ENCODE measurements around the gene PTCD2.

Gene PTCD2

GRCh38 chr5:72346398-72346797 lies 26.2 kb downstream of the PTCD2 start:
- DNase-seq (ENCODE audit: low read depth): no peak

GRCh38 chr5:72347801-72348308 lies 27.7 kb downstream of the PTCD2 start:
- DNase-seq (ENCODE audit: low read depth): no peak

DNA sequence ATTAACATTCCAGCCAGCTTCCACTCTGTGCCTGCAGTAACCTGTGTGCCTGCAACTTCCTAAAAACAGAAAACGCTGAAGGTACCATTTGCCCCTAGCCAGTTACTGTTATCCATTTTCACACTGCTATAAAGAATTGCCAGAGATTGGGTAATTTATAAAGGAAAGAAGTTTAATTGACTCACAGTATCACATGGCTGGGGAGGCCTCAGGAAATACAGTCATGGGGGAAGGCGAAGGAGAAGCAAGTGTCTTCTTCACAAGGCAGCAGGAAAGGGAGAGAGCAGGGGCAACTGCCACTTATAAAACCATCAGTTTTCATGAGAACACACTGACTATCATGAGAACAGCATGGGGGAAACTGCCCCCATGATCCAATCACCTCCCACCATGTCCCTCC lies 31.2 kb downstream of the PTCD2 start:
- DNase-seq (ENCODE audit: low read depth): no peak

GRCh38 chr5:72352616-72353015 lies 32.4 kb downstream of the PTCD2 start:
- DNase-seq (ENCODE audit: low read depth): no peak

- DNase-seq (ENCODE audit: low read depth): no peak
Observed at GRCh38 chr5:72353046-72353445, 32.9 kb downstream of the PTCD2 start.

GRCh38 chr5:72355706-72356299 lies 35.6 kb downstream of the PTCD2 start:
- no peak for DNase-seq (ENCODE audit: low read depth)

GRCh38 chr5:72356361-72356760 lies 36.2 kb downstream of the PTCD2 start:
- DNase-seq (ENCODE audit: low read depth): no peak

GRCh38 chr5:72358925-72359324 lies 38.8 kb downstream of the PTCD2 start:
- DNase-seq (ENCODE audit: low read depth): no peak

- DNase-seq (ENCODE audit: low read depth): no peak
Observed at GRCh38 chr5:72359886-72360285, 39.7 kb downstream of the PTCD2 start.

DNA sequence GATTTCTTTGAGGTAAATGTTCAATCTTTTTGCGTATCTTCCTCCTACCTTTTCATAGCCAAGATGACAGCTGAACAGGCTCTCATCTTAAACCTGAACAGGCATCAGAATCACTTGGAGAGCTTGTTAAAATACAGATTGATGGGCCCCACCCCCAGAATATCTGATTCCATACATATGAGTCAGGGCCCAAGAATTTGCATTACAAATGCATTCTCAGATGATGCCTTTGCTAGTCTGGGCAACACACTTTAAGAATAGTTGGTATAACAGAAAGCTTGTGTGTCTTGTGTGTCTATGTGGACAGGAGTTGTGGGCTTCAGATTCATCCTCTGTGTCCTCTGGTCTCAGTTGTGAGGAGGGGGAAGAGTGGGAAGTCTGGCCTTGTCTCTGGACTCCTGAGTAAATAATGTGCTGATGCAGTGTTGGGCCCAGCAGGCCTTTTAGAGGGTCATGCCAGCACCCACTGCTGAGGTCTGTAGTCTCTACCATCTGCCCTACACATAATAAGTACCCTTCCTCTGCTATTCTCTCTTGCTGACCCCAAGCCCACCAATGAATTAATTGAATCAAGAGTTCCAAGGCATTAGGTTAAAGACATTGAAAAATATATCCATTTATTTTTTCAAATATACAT lies 43.1 kb downstream of the PTCD2 start:
- no peak for DNase-seq (ENCODE audit: low read depth)

- no peak for DNase-seq (ENCODE audit: low read depth)
Observed at GRCh38 chr5:72364171-72364570, 44.0 kb downstream of the PTCD2 start.

- DNase-seq (ENCODE audit: low read depth): no peak
Observed at GRCh38 chr5:72364951-72365350, 44.8 kb downstream of the PTCD2 start.

- DNase-seq (ENCODE audit: low read depth): no peak
Observed at GRCh38 chr5:72366324-72366976, 46.3 kb downstream of the PTCD2 start.

DNA sequence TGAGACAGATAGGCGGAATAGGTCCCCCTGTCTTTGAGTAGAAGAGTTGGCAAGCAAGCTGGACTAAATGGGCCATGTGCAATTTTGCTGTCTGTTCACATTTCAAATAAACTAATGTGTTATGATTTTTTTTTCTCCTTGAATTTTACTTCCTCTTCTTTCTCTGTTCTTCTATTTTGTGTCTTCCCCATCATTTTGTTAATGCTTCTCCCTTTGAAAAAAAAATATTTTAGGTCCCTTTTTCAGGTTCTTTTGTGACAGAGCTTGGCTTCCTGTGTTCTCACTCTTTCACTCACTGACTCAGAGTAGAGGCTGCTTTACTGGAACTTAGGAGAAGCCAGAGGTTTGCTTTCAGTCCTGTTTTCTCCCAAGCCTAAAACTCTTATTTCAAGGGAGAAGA lies 48.1 kb downstream of the PTCD2 start:
- no peak for DNase-seq (ENCODE audit: low read depth)

GRCh38 chr5:72369301-72369700 lies 49.1 kb downstream of the PTCD2 start:
- DNase-seq (ENCODE audit: low read depth): no peak

GRCh38 chr5:72369711-72370110 lies 49.5 kb downstream of the PTCD2 start:
- DNase-seq (ENCODE audit: low read depth): no peak

GRCh38 chr5:72372331-72372730 lies 52.2 kb downstream of the PTCD2 start:
- DNase-seq (ENCODE audit: low read depth): no peak

DNA sequence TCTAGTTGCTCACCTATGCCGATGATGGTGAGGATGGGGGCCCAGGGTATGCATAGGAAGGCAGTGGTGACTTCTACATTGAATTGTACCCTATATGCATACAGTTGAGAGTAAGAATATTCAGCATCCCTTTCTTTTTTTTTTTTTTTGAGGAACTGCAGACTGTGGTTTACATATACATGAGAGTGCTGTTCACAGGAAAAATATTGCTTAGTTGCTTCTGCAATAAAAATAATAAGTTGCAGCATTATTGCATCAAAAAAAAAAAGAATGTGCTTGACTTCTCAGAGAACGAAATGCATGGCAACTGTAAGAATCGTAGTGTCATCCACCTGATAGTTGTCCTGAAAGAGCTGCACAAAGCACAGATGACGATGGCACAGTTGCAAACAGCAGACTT lies 52.8 kb downstream of the PTCD2 start:
- DNase-seq (ENCODE audit: low read depth): no peak

GRCh38 chr5:72374844-72375243 lies 54.7 kb downstream of the PTCD2 start:
- DNase-seq (ENCODE audit: low read depth): no peak

- no peak for DNase-seq (ENCODE audit: low read depth)
Observed at GRCh38 chr5:72376381-72376780, 56.2 kb downstream of the PTCD2 start.

DNA sequence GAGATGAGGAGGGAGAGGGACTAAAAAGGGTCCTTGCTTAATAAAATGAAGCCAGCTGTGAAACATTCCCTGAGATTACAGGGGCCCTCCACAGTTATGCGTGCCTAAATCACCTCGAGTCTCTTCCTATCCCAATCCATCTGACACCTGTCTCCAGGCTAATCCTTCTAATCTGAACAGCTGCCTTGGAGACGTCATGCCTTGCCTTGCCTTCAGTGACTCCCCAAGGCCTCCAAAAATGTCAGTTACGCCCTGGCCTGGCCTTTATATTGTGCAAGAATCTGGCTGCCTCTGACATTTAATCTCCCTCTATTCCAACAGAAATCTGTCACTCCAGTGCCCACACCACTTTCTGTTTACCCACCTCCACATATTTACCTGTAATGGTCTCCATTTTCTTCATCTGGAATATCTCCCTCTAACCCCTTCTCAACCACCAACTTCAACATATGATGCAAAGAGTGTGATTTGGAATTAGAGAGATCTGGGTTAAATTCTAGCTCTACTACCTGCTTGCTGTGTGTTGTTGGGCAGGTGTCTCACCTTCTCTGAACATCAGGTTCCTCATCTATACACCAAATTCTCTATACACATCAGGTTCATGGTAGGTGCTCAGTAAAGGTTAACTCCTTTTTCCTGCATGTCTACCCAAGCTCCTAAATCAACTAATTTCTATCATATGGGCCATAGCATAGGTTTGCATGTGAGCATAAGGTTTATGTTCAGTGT lies 57.9 kb downstream of the PTCD2 start:
- DNase-seq (ENCODE audit: low read depth): no peak

DNA sequence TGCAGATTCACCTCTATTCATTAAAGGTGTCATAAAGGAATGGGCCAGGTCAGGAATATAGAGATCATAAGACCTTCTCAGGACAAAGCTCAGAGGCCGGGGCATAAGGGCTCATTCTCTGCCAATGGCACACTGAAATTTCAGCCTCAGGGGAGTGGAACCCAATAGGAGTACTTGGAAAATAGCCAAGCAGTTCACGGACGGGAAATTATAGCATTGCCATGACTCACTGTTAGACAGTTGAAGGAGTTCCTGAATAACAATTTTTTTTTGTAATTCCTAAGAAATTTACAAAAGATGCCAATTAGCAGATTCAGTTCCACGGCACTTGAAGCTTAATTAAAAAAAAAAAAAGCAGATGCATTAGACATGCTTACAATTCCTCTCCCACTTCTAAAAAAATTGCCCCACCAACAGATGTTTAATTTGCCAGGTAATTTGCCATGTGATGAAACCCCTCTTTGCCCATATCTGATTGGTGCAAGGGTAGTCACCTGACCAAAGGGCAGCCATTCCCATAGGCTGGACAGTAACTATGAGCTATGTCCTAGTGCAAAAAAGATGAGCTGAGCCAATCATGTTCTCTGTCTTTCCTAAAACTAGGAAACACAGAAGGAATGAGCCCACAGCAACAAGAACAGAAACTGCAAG lies 58.6 kb downstream of the PTCD2 start:
- no peak for DNase-seq (ENCODE audit: low read depth)

Data from stimulated activated CD8-positive, alpha-beta memory T cell treated with anti-CD3 and anti-CD28 coated beads, Interleukin-12 subunit alpha, Interleukin-12 subunit beta, amount 100 ng/mL, for 4 hours (primary cell).